ENCODE results near the gene RPS6KA5. TPM values are rescaled to one million over a fixed set of nuclear protein-coding genes. Genes with fewer than 3 reads are reported as not detected.

The RPS6KA5 gene
- total and polyA plus RNA-seq, 9 of the 15 experiments (the other 6 are each of a cell fraction or from before 2014, with no cell fraction given), result 0.88 to 7.7 (median 4.7) TPM

DNA sequence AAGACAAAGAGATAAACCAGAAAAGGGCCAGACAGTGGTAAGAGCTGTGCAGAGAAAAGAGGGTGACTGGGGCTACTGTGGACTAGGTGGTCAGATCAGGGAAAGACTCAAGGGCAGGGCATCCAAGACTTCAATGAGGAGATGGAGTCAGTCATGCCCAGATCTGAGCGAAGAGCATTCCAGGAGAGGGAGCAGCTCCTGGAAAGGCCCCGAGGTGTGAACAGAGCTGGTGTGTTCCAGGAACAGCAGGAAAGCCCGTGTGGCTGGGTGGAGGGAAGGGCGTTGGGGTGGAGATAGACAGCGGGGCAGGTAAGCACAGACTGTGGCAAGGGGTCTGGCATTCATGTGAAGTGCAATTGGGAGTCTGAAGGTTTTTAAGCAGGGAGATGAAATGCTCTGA, 261.0 kb downstream of the RPS6KA5 start:
- WGBS (ENCODE audit: insufficient coverage, low coverage, missing lambda C conversion rate), result 75% methylated on average over 3 of the region's 5 CpGs
- H3K4me2 ChIP-seq (ENCODE audit: insufficient read depth, low read length), result no peak overlapping the region
- ChIA-PET CTCF (ENCODE audit: low intra/inter-chr PET ratio) (no interaction called here), POLR2A (interaction anchor here (0.6 kb wide), 1 partner anchor 95 kb away, joined by 3 read pairs; no protein-coding TSS in a partner anchor)
- no TSS peak for BruUV-seq (replicated peaks)
- intact Hi-C loops (cut with micrococcal nuclease), result no loop called here
- H3K36me3 ChIP-seq (ENCODE audit: control insufficient read depth, insufficient read depth, low read length), result peaks cover 10% of the 10 kb centered on the region; the same call in 2 of the 3 replicates
- peaks cover 84% of the 10 kb centered on the region for H3K79me2 ChIP-seq (ENCODE audit: control insufficient read depth, insufficient read depth, low read length)
- no peak for DNase-seq (ENCODE audit: extremely low read depth in 1 of 4, low spot score in 3 of 4)
- no peak overlapping the region for H3K4me3 ChIP-seq
- no peak for FAIRE-seq
- H3K9me1 ChIP-seq (ENCODE audit: control insufficient read depth, insufficient read depth, low read length), result no peaks in the 10 kb centered on the region
- H3K9ac ChIP-seq (ENCODE audit: insufficient read depth in 1 of 2, low read depth in 2 of 2, low read length in 2 of 2), result peak overlapping the region in 1 of 2 experiments; percentile 45; a peak in 1 of 4 replicates
- H2AFZ ChIP-seq (ENCODE audit: low read depth, low read length), result no peak overlapping the region
- H3K9me3 ChIP-seq (replicated peaks; ENCODE audit: control insufficient read depth, insufficient read depth, low read depth, low read length), result no peaks in the 10 kb centered on the region
- in situ Hi-C loops (cut with MboI), result no loop called here
- no peak overlapping the region for H3K27ac ChIP-seq (ENCODE audit: extremely low read depth, low read depth, low read length)
- TF ChIP-seq, protein P1, sequence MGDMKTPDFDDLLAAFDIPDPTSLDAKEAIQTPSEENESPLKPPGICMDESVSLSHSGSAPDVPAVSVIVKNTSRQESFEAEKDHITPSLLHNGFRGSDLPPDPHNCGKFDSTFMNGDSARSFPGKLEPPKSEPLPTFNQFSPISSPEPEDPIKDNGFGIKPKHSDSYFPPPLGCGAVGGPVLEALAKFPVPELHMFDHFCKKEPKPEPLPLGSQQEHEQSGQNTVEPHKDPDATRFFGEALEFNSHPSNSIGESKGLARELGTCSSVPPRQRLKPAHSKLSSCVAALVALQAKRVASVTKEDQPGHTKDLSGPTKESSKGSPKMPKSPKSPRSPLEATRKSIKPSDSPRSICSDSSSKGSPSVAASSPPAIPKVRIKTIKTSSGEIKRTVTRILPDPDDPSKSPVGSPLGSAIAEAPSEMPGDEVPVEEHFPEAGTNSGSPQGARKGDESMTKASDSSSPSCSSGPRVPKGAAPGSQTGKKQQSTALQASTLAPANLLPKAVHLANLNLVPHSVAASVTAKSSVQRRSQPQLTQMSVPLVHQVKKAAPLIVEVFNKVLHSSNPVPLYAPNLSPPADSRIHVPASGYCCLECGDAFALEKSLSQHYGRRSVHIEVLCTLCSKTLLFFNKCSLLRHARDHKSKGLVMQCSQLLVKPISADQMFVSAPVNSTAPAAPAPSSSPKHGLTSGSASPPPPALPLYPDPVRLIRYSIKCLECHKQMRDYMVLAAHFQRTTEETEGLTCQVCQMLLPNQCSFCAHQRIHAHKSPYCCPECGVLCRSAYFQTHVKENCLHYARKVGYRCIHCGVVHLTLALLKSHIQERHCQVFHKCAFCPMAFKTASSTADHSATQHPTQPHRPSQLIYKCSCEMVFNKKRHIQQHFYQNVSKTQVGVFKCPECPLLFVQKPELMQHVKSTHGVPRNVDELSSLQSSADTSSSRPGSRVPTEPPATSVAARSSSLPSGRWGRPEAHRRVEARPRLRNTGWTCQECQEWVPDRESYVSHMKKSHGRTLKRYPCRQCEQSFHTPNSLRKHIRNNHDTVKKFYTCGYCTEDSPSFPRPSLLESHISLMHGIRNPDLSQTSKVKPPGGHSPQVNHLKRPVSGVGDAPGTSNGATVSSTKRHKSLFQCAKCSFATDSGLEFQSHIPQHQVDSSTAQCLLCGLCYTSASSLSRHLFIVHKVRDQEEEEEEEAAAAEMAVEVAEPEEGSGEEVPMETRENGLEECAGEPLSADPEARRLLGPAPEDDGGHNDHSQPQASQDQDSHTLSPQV (IDR thresholded peaks at IDR 0.05), result peak; percentile 56; the same call in 1 of the 2 replicates
- TF ChIP-seq, protein P2, sequence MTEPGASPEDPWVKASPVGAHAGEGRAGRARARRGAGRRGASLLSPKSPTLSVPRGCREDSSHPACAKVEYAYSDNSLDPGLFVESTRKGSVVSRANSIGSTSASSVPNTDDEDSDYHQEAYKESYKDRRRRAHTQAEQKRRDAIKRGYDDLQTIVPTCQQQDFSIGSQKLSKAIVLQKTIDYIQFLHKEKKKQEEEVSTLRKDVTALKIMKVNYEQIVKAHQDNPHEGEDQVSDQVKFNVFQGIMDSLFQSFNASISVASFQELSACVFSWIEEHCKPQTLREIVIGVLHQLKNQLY (CRISPR knock-in tag; conservative IDR thresholded peaks at IDR 0.05), result no peak
- TF ChIP-seq ZNF311 (CRISPR knock-in tag; IDR thresholded peaks at IDR 0.05) (peak; percentile 78), CXXC5 (CRISPR knock-in tag; IDR thresholded peaks at IDR 0.05) (no peak), DMBX1 (CRISPR knock-in tag; IDR thresholded peaks at IDR 0.05; ENCODE audit: borderline replicate concordance) (peak; percentile 77)
- H3K27me3 ChIP-seq (ENCODE audit: control insufficient read depth in 2 of 2, insufficient read depth in 2 of 2, low read length in 2 of 2), result no peaks in the 10 kb centered on the region
- peaks cover 47 to 48% of the 10 kb centered on the region in 2 experiments for H3K4me1 ChIP-seq (replicated peaks in 1 of 2; ENCODE audit: control insufficient read depth in 2 of 2, insufficient read depth in 2 of 2, low read length in 2 of 2)
- H4K20me1 ChIP-seq (replicated peaks; ENCODE audit: control insufficient read depth, insufficient read depth, low read length), result no peaks in the 10 kb centered on the region; the same call in 1 of the 2 replicates
- no peak for ATAC-seq
